Fibroblast of mammary gland (primary cell): ENCODE measurements around the gene ASB4.

Experiments
- DNase-seq: peaks from one replicate; pipeline ENCODE4 v3.0.0-alpha.2; 2010; ENCODE audit warnings: low read depth
- H3K4me3 ChIP-seq: 2 replicates; pipeline ENCODE4 v1.5.1; 2011; ENCODE audit warnings: low read depth, mild to moderate bottlenecking, low read length, moderate library complexity; ENCODE audit not compliant: control insufficient read depth
- TF ChIP-seq, protein P1 (sequence below): conservative IDR thresholded peaks from 2 replicates; pipeline ENCODE4 v1.5.1; 2011; ENCODE audit warnings: low read depth, low read length, inconsistent platforms; ENCODE audit not compliant: control insufficient read depth, insufficient read depth

Gene ASB4

GRCh38 chr7:95526128-95526738 lies 40.5 kb downstream of the ASB4 start:
- TF ChIP-seq, protein P1, sequence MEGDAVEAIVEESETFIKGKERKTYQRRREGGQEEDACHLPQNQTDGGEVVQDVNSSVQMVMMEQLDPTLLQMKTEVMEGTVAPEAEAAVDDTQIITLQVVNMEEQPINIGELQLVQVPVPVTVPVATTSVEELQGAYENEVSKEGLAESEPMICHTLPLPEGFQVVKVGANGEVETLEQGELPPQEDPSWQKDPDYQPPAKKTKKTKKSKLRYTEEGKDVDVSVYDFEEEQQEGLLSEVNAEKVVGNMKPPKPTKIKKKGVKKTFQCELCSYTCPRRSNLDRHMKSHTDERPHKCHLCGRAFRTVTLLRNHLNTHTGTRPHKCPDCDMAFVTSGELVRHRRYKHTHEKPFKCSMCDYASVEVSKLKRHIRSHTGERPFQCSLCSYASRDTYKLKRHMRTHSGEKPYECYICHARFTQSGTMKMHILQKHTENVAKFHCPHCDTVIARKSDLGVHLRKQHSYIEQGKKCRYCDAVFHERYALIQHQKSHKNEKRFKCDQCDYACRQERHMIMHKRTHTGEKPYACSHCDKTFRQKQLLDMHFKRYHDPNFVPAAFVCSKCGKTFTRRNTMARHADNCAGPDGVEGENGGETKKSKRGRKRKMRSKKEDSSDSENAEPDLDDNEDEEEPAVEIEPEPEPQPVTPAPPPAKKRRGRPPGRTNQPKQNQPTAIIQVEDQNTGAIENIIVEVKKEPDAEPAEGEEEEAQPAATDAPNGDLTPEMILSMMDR, result no peak
- H3K4me3 ChIP-seq, result no peak overlapping the region
- no peak for DNase-seq

DNA sequence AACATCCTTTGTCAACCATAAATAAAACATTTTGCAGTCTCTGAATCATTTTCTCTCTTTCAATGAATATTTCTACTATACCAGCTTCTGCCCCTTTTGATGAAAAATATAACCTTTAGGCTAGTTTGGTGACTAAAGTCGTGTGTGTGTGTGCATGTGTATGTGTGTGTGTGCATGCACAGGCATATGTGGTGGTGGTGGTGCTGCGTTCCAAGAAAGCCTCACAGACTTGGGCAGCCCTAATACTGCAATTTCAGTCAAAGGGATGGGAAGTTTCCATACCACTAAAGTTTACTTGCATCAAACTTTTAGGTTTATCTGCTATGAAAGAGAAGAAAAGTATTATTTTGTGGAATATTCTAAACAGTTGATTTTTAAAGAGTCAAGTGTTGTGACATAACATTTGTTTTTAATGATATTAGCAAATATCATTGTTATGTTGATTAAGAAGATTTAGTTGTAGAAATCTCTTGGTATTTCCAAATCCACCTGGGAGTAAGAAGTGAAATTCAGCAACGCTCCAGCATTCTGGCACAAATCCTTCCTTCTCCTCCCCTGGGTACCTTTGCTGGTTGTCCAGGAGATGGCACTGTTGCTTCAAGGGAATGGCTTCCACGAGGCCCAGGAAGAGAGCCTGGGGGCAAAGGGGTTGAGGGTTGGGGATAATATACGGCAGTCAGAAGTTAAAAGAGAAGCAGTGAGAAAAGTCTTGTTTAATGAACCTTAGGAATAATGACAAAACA lies 41.5 kb downstream of the ASB4 start:
- peak; percentile 64 for DNase-seq
- no peak overlapping the region for H3K4me3 ChIP-seq
- TF ChIP-seq, protein P1, result peak; percentile 96

GRCh38 chr7:95527776-95528250 lies 42.1 kb downstream of the ASB4 start:
- TF ChIP-seq, protein P1, result no peak
- no peak overlapping the region for H3K4me3 ChIP-seq
- DNase-seq, result no peak

- H3K4me3 ChIP-seq, result no peak overlapping the region
- TF ChIP-seq, protein P1, result no peak
These were observed 44.0 kb downstream of the ASB4 start for GRCh38 chr7:95529701-95530100.

DNA sequence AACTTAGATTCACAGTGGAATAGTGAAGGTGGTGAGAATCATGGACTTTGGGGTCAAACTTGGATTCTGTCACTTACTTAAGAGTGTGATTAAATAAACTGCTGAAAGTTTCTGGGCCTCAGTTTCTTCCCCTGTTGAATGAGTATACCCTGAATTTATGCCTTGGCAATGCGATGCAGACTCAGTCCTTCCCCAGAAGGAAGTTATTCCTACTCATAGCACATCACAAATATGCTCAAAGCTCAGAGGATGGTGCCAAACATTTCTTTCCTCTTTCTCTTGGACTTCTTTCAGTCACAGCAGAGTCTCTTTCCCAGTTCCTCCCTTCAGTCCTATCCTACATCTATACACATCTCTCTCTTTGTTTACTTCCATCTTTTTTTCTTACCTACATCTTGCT lies 45.1 kb downstream of the ASB4 start:
- TF ChIP-seq, protein P1, result no peak
- no peak overlapping the region for H3K4me3 ChIP-seq
- no peak for DNase-seq

More at GRCh38 chr7:95529701-95530100, 44.0 kb downstream of the ASB4 start:
- no peak for DNase-seq

- H3K4me3 ChIP-seq, result no peak overlapping the region
- TF ChIP-seq, protein P1, result no peak
- peak; percentile 19 for DNase-seq
These were observed 46.0 kb downstream of the ASB4 start for GRCh38 chr7:95531605-95532219.
